Gastroesophageal sphincter (tissue), 4 donors: ENCODE data around the gene PCGF3. TPM values are rescaled to one million over a fixed set of nuclear protein-coding genes. Genes with fewer than 3 reads are reported as not detected.
A peak's percentile ranks its signal among the peaks of the same experiment; 100 is the strongest.
"Not testable (repeated sequence)": the region's sequence is repeated elsewhere in the genome, so short reads cannot be mapped to it uniquely, and the experiment has no call there.

Experiments
- ATAC-seq: fragments of 150-250 bp; one replicate; pipeline ENCODE4 v1.9.1; 2016; ENCODE audit warnings: mild to moderate bottlenecking, moderate library complexity
- H3K27ac ChIP-seq, 4 donors: fragments of 200-600 bp; sonication (generic) in 3 of 4; 1 replicate in 3 of 4; 2 replicates in 1 of 4; pipeline ENCODE4 v1.5.1; 2016 to 2019
- H3K27me3 ChIP-seq: fragments of 200-600 bp; sonication (generic); one replicate; pipeline ENCODE4 v1.5.1; 2019
- H3K36me3 ChIP-seq, 2 donors: fragments of 200-600 bp; sonication (generic); one replicate each; pipeline ENCODE4 v1.5.1; 2019; ENCODE audit warnings: control low read depth in 1 of 2
- H3K4me1 ChIP-seq, 3 donors: fragments of 200-600 bp; sonication (generic); 1 replicate in 2 of 3; 2 replicates in 1 of 3; pipeline ENCODE4 v1.5.1; 2016 to 2019; ENCODE audit warnings: control low read depth in 2 of 3
- H3K4me3 ChIP-seq, 2 donors: fragments of 200-600 bp; sonication (generic); one replicate each; pipeline ENCODE4 v1.5.1; 2019; ENCODE audit warnings: mild to moderate bottlenecking in 1 of 2, moderate library complexity in 1 of 2
- H3K9me3 ChIP-seq, 3 donors: fragments of 200-600 bp; sonication (generic); one replicate each; pipeline ENCODE4 v1.5.1; 2017 to 2019; ENCODE audit warnings: control low read depth in 2 of 3
- CTCF ChIP-seq, 4 experiments: fragments of 200-600 bp in 2 of 4; fragments of 450-650 bp in 2 of 4; sonication (generic) in 1 of 4; IDR thresholded peaks; one replicate each; pipeline ENCODE4 v1.5.1; 2017 to 2019; ENCODE audit warnings: antibody characterized with exemption in 4 of 4, mild to moderate bottlenecking in 2 of 4, moderate library complexity in 2 of 4
- EP300 ChIP-seq: sonication (generic); formaldehyde crosslinking; IDR thresholded peaks from one replicate; pipeline ENCODE4 v1.6.1; 2017; ENCODE audit warnings: antibody characterized with exemption, mild to moderate bottlenecking
- POLR2A ChIP-seq, 2 donors: fragments of 450-650 bp; IDR thresholded peaks; one replicate each; pipeline ENCODE4 v1.6.1; 2017; ENCODE audit warnings: antibody characterized with exemption in 2 of 2, mild to moderate bottlenecking in 2 of 2, moderate library complexity in 1 of 2
- POLR2AphosphoS5 ChIP-seq: sonication (generic); formaldehyde crosslinking; IDR thresholded peaks from one replicate; pipeline ENCODE4 v1.6.1; 2017; ENCODE audit warnings: antibody characterized with exemption
- WGBS, 2 donors: methylation state at CpG; one replicate each; pipeline ENCODE4 v1.1.5; 2018; ENCODE audit warnings: low coverage in 1 of 2; 5-methylcytosine and 5-hydroxymethylcytosine counted together
- total RNA-seq, 4 donors: library from RNA; depleted of rRNA; stranded (reverse); fragments of >200 nt; gene quantifications; one replicate each; pipeline ENCODE4 v1.1.0, GENCODE V29; 2016

Gene PCGF3
- total RNA-seq, 4 donors from 2014 or later: 24.4 to 46.5 (median 40.7) TPM

GRCh38 chr4:704198-704891 lies 1.3 kb upstream of the PCGF3 start:
- Histone ChIP-seq H3K9me3 (no peaks in the 10 kb centered on the region), H3K36me3 (no peaks in the 10 kb centered on the region), H3K27me3 (no peaks in the 10 kb centered on the region), H3K4me1 (peaks cover 9 to 42% (median 15%) of the 10 kb centered on the region in 3 donors), H3K27ac (no peak overlapping the region), H3K4me3 (no peak overlapping the region)
- WGBS, 2 donors: 88 to 95% methylated on average over 17 to 28 of the region's 46 CpGs
- TF ChIP-seq POLR2AphosphoS5: no peak
- TF ChIP-seq EP300: no peak
- no peak for TF ChIP-seq CTCF (IDR thresholded peaks at IDR 0.05)
- TF ChIP-seq POLR2A (IDR thresholded peaks at IDR 0.05): no peak
- ATAC-seq: no peak

- no peak for ATAC-seq
- H3K9me3 ChIP-seq: no peaks in the 10 kb centered on the region
- no peaks in the 10 kb centered on the region for H3K36me3 ChIP-seq
- H3K27ac ChIP-seq: peak overlapping the region in 3 of 4 donors; percentile 65 to 93 (median 84)
- peak overlapping the region; percentile 96 to 99 for H3K4me3 ChIP-seq
- 69 to 100% methylated on average over 1 of the region's 1 CpG for WGBS, 2 donors
- H3K27me3 ChIP-seq: no peaks in the 10 kb centered on the region
- peaks cover 9 to 47% (median 15%) of the 10 kb centered on the region in 3 donors for H3K4me1 ChIP-seq
- TF ChIP-seq POLR2AphosphoS5: no peak
- TF ChIP-seq EP300: no peak
- TF ChIP-seq POLR2A (IDR thresholded peaks at IDR 0.05): no peak
- TF ChIP-seq CTCF (IDR thresholded peaks at IDR 0.05): no peak
These were observed 708 bp upstream of the PCGF3 start for GRCh38 chr4:704971-705277.

DNA sequence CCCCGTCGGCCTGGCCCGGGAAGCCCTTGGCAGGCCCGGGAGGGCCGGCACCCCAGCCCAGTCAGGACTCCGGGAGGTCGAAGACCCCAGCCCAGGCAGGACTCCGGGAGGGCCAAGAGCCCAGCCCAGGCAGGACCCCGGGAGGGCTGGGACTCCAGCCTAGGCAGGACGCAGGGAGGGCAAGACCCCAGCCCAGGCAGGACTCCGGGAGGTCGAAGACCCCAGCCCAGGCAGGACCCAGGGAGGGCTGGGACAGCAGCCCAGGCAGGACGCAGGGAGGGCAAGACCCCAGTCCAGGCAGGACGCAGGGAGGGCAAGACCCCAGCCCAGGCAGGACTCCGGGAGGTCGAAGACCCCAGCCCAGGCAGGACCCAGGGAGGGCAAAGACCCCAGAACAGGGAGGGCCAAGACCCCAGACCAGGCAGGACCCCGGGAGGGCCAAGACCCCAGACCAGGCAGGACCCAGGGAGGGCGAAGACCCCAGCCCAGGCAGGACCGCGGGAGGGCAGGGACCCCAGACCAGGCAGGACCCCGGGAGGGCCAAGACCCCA lies 526 bp downstream of the PCGF3 start:
- not testable (repeated sequence) for H3K27me3 ChIP-seq, H3K9me3 ChIP-seq, ATAC-seq, H3K36me3 ChIP-seq
- H3K4me3 ChIP-seq: peak overlapping the region; percentile 96 to 99
- WGBS, 2 donors: 5% methylated on average over 4 of the region's 21 CpGs; no CpG with 5 or more reads in 1 of the 2 donors
- peak overlapping the region; percentile 49 to 93 (median 80) for H3K27ac ChIP-seq
- H3K4me1 ChIP-seq: peaks cover 9 to 51% (median 15%) of the 10 kb centered on the region in 3 donors

GRCh38 chr4:706834-707598 lies 1.4 kb downstream of the PCGF3 start:
- TF ChIP-seq CTCF (IDR thresholded peaks at IDR 0.05) (no peak), POLR2A (IDR thresholded peaks at IDR 0.05) (no peak), EP300 (no peak), POLR2AphosphoS5 (no peak)
- peak overlapping the region; percentile 96 to 99 for H3K4me3 ChIP-seq
- peak overlapping the region in 1 of 4 donors; percentile 93 for H3K27ac ChIP-seq
- H3K4me1 ChIP-seq: peaks cover 9 to 51% (median 15%) of the 10 kb centered on the region in 3 donors
- peaks cover 0 to 4% of the 10 kb centered on the region in 2 donors for H3K36me3 ChIP-seq
- WGBS, 2 donors: 38% methylated on average over 3 of the region's 21 CpGs; no CpG with 5 or more reads in 1 of the 2 donors
- ATAC-seq: no peak
- no peaks in the 10 kb centered on the region for H3K9me3 ChIP-seq
- H3K27me3 ChIP-seq: no peaks in the 10 kb centered on the region

DNA sequence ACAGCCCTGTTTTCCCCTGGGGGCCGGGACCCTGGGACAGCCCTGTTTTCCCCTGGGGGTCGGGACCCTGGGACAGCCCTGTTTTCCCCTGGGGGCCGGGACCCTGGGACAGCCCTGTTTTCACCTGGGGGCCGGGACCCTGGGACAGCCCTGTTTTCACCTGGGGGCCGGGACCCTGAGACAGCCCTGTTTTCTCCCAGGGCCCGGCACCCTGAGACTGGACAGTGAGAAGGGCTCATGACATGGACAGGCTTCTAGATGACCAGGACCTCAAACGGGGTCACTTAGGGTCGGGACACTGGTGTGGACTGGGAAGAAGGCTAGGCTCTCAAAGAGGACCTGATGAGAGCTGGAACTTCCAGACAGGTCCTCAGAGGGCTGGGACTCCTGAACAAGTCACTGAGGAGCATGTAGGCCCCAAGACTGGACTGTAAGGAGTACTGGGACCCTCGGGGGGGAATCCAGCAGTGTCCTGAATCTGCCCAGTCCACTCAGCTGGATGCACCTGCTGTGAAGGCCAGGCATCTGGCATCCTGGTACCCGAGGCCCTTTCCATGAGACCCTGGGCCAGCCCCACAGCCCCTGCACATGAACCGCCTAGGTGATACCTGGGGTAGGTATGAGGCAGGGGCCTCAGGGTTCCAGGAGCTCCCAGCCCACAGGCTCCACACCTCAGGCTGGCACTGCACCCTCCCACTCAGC lies 2.4 kb downstream of the PCGF3 start:
- Histone ChIP-seq H3K4me1 (peaks cover 9 to 51% (median 15%) of the 10 kb centered on the region in 3 donors), H3K27me3 (no peaks in the 10 kb centered on the region), H3K36me3 (peaks cover 0 to 4% of the 10 kb centered on the region in 2 donors), H3K9me3 (no peaks in the 10 kb centered on the region), H3K27ac (no peak overlapping the region), H3K4me3 (peak overlapping the region in 1 of 2 donors; percentile 99)
- TF ChIP-seq EP300 (no peak), POLR2AphosphoS5 (no peak), CTCF (IDR thresholded peaks at IDR 0.05) (no peak), POLR2A (IDR thresholded peaks at IDR 0.05) (no peak)
- no peak for ATAC-seq
- WGBS, 2 donors: 67% methylated on average over 1 of the region's 11 CpGs; no CpG with 5 or more reads in 1 of the 2 donors
